Upper lobe of left lung (tissue), 4 donors: Measurements from ENCODE around the gene TMPRSS4.

Experiments used
- EP300 ChIP-seq, 4 donors: sonication (generic); formaldehyde crosslinking; IDR thresholded peaks; one replicate each; pipeline ENCODE4 v1.5.1; 2017; ENCODE audit warnings: antibody characterized with exemption in 4 of 4, control low read depth in 2 of 4
- POLR2A ChIP-seq, 4 donors: fragments of 450-650 bp; IDR thresholded peaks; one replicate each; pipeline ENCODE4 v1.5.1; 2016 to 2017; ENCODE audit warnings: antibody characterized with exemption in 4 of 4, mild to moderate bottlenecking in 2 of 4
- POLR2AphosphoS5 ChIP-seq, 2 donors: sonication (generic); formaldehyde crosslinking; IDR thresholded peaks; one replicate each; pipeline ENCODE4 v1.5.1; 2017; ENCODE audit warnings: antibody characterized with exemption in 2 of 2
- TF ChIP-seq, protein P1 (sequence below), 6 experiments: fragments of 450-650 bp in 4 of 6; fragments of 200-600 bp in 2 of 6; sonication (generic) in 2 of 6; IDR thresholded peaks; one replicate each; pipeline ENCODE4 v1.5.1; 2016 to 2019; ENCODE audit warnings: antibody characterized with exemption in 6 of 6

DNA sequence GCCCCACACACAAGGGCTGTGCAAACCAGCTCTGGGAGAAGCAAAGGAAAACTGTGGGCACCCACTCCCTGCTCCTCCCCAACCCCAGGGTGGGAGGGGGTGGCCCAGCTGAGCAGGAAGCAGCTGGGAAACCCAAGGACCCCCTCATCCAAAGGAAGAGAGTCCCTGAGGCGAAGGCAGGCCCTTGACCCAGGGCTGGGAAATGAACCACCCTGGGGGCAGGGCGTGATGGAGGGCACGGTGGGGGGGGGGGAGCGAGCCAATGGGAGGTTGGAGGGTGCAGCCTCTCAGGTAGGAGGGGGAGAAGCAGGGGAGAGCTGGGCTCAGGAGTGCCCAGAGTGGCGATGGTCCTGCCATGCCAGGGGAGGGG lies 58.9 kb downstream of the TMPRSS4 start:
- TF ChIP-seq, protein P1, sequence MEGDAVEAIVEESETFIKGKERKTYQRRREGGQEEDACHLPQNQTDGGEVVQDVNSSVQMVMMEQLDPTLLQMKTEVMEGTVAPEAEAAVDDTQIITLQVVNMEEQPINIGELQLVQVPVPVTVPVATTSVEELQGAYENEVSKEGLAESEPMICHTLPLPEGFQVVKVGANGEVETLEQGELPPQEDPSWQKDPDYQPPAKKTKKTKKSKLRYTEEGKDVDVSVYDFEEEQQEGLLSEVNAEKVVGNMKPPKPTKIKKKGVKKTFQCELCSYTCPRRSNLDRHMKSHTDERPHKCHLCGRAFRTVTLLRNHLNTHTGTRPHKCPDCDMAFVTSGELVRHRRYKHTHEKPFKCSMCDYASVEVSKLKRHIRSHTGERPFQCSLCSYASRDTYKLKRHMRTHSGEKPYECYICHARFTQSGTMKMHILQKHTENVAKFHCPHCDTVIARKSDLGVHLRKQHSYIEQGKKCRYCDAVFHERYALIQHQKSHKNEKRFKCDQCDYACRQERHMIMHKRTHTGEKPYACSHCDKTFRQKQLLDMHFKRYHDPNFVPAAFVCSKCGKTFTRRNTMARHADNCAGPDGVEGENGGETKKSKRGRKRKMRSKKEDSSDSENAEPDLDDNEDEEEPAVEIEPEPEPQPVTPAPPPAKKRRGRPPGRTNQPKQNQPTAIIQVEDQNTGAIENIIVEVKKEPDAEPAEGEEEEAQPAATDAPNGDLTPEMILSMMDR (IDR thresholded peaks at IDR 0.05) = no peak
- TF ChIP-seq POLR2A (IDR thresholded peaks at IDR 0.05) (no peak), EP300 (IDR thresholded peaks at IDR 0.05) (no peak), POLR2AphosphoS5 (IDR thresholded peaks at IDR 0.05) (no peak)
